AG20443 (cell line): ENCODE data around the gene SRGAP1.
A peak's percentile ranks its signal among the peaks of the same experiment; 100 is the strongest.

Experiments used
- DNase-seq: peaks from one replicate; pipeline ENCODE4 v3.0.0; 2012; ENCODE audit warnings: low spot score, mixed read lengths

SRGAP1 gene

GRCh38 chr12:63844391-63845341 is at the start of gene SRGAP1:
Gene SRGAP1, plus strand, starts transcription at chr12:63844700. Its CDS starts 117 bp downstream, at chr12:63844817.
- DNase-seq, result peak; percentile 57

- DNase-seq, result no peak
Measured at GRCh38 chr12:63795032-63795687, 49.3 kb upstream of the SRGAP1 start.

GRCh38 chr12:63795944-63796343 is 48.6 kb upstream of the SRGAP1 start:
- DNase-seq, result no peak

- DNase-seq, result peak; percentile 55
Measured at GRCh38 chr12:63802012-63802608, 42.4 kb upstream of the SRGAP1 start.

GRCh38 chr12:63804746-63805145 is 39.8 kb upstream of the SRGAP1 start:
- DNase-seq, result no peak

GRCh38 chr12:63805704-63806672 is 38.5 kb upstream of the SRGAP1 start:
- DNase-seq, result no peak

- no peak for DNase-seq
Measured at GRCh38 chr12:63808631-63809030, 35.9 kb upstream of the SRGAP1 start.

- DNase-seq, result no peak
Measured at GRCh38 chr12:63809566-63809965, 34.9 kb upstream of the SRGAP1 start.

GRCh38 chr12:63811334-63811733 is 33.2 kb upstream of the SRGAP1 start:
- no peak for DNase-seq

- no peak for DNase-seq
Measured at GRCh38 chr12:63811755-63812154, 32.7 kb upstream of the SRGAP1 start.

- no peak for DNase-seq
Measured at GRCh38 chr12:63814146-63814772, 30.2 kb upstream of the SRGAP1 start.

- DNase-seq, result no peak
Measured at GRCh38 chr12:63815482-63815852, 29.0 kb upstream of the SRGAP1 start.

- no peak for DNase-seq
Measured at GRCh38 chr12:63816031-63816430, 28.5 kb upstream of the SRGAP1 start.

GRCh38 chr12:63820427-63820826 is 24.1 kb upstream of the SRGAP1 start:
- no peak for DNase-seq

GRCh38 chr12:63821781-63822251 is 22.7 kb upstream of the SRGAP1 start:
- DNase-seq, result peak; percentile 56

- no peak for DNase-seq
Measured at GRCh38 chr12:63822352-63822751, 22.1 kb upstream of the SRGAP1 start.

- DNase-seq, result no peak
Measured at GRCh38 chr12:63823040-63823439, 21.5 kb upstream of the SRGAP1 start.

- DNase-seq, result peak; percentile 78
Measured at GRCh38 chr12:63826006-63826585, 18.4 kb upstream of the SRGAP1 start.

GRCh38 chr12:63828867-63829266 is 15.6 kb upstream of the SRGAP1 start:
- DNase-seq, result no peak

GRCh38 chr12:63836046-63836445 is 8.5 kb upstream of the SRGAP1 start:
- no peak for DNase-seq

GRCh38 chr12:63836936-63837335 is 7.6 kb upstream of the SRGAP1 start:
- no peak for DNase-seq
